CD14-positive monocyte (primary cell): Measurements from ENCODE around the gene MACF1. TPM values are rescaled to one million over a fixed set of nuclear protein-coding genes. Genes with fewer than 3 reads are reported as not detected.
A peak's percentile ranks its signal among the peaks of the same experiment; 100 is the strongest.

ENCODE experiments used
- DNase-seq, 3 donors: peaks; one replicate each; pipeline ENCODE4 v3.0.0-alpha.2; 2011 to 2022
- H2AFZ ChIP-seq: 2 replicates; pipeline ENCODE4 v1.6.0; 2012; ENCODE audit warnings: mild to moderate bottlenecking, low read depth, low read length, inconsistent platforms; ENCODE audit not compliant: insufficient read depth, poor library complexity, severe bottlenecking
- H3K27ac ChIP-seq, 2 donors: 1 replicate in 1 of 2; 2 replicates in 1 of 2; pipeline ENCODE4 v1.5.1; 2012 to 2013; ENCODE audit warnings: low read length in 2 of 2, control low read depth in 1 of 2, inconsistent platforms in 1 of 2, low read depth in 1 of 2, mild to moderate bottlenecking in 1 of 2
- H3K27me3 ChIP-seq, 2 donors: one replicate each; pipeline versions ENCODE4 v1.6.0 to v1.6.1; 2011 to 2013; ENCODE audit warnings: low read length in 2 of 2; ENCODE audit not compliant: control insufficient read depth in 2 of 2, insufficient read depth in 2 of 2
- H3K36me3 ChIP-seq, 2 donors: replicated peaks in 1 of 2; 1 replicate in 1 of 2; 2 replicates in 1 of 2; pipeline versions ENCODE4 v1.5.1 to v1.6.1; 2012 to 2013; ENCODE audit warnings: low read length in 2 of 2, control low read depth in 1 of 2, inconsistent platforms in 1 of 2, mild to moderate bottlenecking in 1 of 2; ENCODE audit not compliant: insufficient read depth in 2 of 2, control insufficient read depth in 1 of 2
- H3K4me1 ChIP-seq, 2 donors: 1 replicate in 1 of 2; 2 replicates in 1 of 2; pipeline versions ENCODE4 v1.5.1 to v1.6.1; 2012 to 2013; ENCODE audit warnings: low read length in 2 of 2, control low read depth in 1 of 2, inconsistent platforms in 1 of 2, mild to moderate bottlenecking in 1 of 2, moderate library complexity in 1 of 2; ENCODE audit not compliant: insufficient read depth in 2 of 2, control insufficient read depth in 1 of 2
- H3K4me2 ChIP-seq: replicated peaks from 2 replicates; pipeline ENCODE3; 2012; ENCODE audit warnings: low read length, moderate library complexity, mild to moderate bottlenecking; ENCODE audit not compliant: poor library complexity, severe bottlenecking; ENCODE audit errors: extremely low read depth
- H3K4me3 ChIP-seq, 3 experiments: fragments of 200-600 bp in 1 of 3; sonication (generic) in 1 of 3; replicated peaks in 1 of 3; 1 replicate in 2 of 3; 2 replicates in 1 of 3; pipeline ENCODE4 v1.5.1; 2011 to 2013; ENCODE audit warnings: low read length in 3 of 3, mild to moderate bottlenecking in 3 of 3, control low read depth in 2 of 3, low read depth in 2 of 3, inconsistent platforms in 1 of 3, moderate library complexity in 1 of 3
- H3K79me2 ChIP-seq: 2 replicates; pipeline ENCODE4 v1.6.0; 2012; ENCODE audit warnings: mild to moderate bottlenecking, control low read depth, inconsistent platforms, low read length, moderate library complexity; ENCODE audit not compliant: insufficient read depth
- H3K9ac ChIP-seq: 2 replicates; pipeline ENCODE4 v1.6.0; 2017; ENCODE audit warnings: low read length, mild to moderate bottlenecking; ENCODE audit not compliant: insufficient read depth, poor library complexity, severe bottlenecking
- H3K9me3 ChIP-seq, 2 donors: replicated peaks in 1 of 2; 1 replicate in 1 of 2; 2 replicates in 1 of 2; pipeline versions ENCODE4 v1.5.1 to v1.6.1; 2012 to 2013; ENCODE audit warnings: low read length in 2 of 2, control low read depth in 1 of 2; ENCODE audit not compliant: control insufficient read depth in 1 of 2, insufficient read depth in 1 of 2
- H4K20me1 ChIP-seq: 2 replicates; pipeline ENCODE4 v1.6.0; 2012; ENCODE audit warnings: mild to moderate bottlenecking, low read length, control low read depth, moderate library complexity; ENCODE audit not compliant: insufficient read depth
- H3K27ac Mint-ChIP-seq, 7 donors: one replicate each; pipeline ENCODE4 v1.8.0; 2020; ENCODE audit warnings: mild to moderate bottlenecking in 7 of 7, mixed read lengths in 7 of 7, moderate library complexity in 6 of 7, inconsistent platforms in 2 of 7
- H3K27me3 Mint-ChIP-seq, 3 donors: one replicate each; pipeline ENCODE4 v1.8.0; 2021 to 2022; ENCODE audit warnings: low read depth in 3 of 3, mild to moderate bottlenecking in 3 of 3, mixed read lengths in 3 of 3, moderate library complexity in 3 of 3, inconsistent platforms in 1 of 3
- H3K36me3 Mint-ChIP-seq, 2 donors: one replicate each; pipeline ENCODE4 v1.8.0; 2020; ENCODE audit warnings: mixed read lengths in 2 of 2, inconsistent platforms in 1 of 2, mild to moderate bottlenecking in 1 of 2
- H3K4me1 Mint-ChIP-seq: one replicate; pipeline ENCODE4 v1.8.0; 2020; ENCODE audit warnings: mild to moderate bottlenecking, mixed read lengths
- H3K4me3 Mint-ChIP-seq, 2 donors: one replicate each; pipeline ENCODE4 v1.8.0; 2020; ENCODE audit warnings: mild to moderate bottlenecking in 2 of 2, mixed read lengths in 2 of 2, moderate library complexity in 1 of 2
- H3K9me3 Mint-ChIP-seq, 7 donors: one replicate each; pipeline ENCODE4 v1.8.0; 2020 to 2022; ENCODE audit warnings: mixed read lengths in 7 of 7, mild to moderate bottlenecking in 6 of 7, moderate library complexity in 6 of 7, inconsistent platforms in 2 of 7
- WGBS: methylation state at CpG from one replicate; pipeline ENCODE4 v1.1.5; 2013; ENCODE audit warnings: missing lambda C conversion rate; ENCODE audit not compliant: insufficient coverage; 5-methylcytosine and 5-hydroxymethylcytosine counted together
- intact Hi-C, 2 donors: fragments of 100-400 bp; cut with micrococcal nuclease; formaldehyde crosslinking; loops; one replicate each; pipeline versions ENCODE4 v1.15.0 to v1.15.1; 2023
- polyA plus RNA-seq, 3 donors: library from polyadenylated mRNA; depleted of rRNA in 1 of 3; unstranded in 2 of 3; stranded (reverse) in 1 of 3; fragments of 300-500 nt in 2 of 3; fragments of >200 nt in 1 of 3; fragmentation: Illumina TruSeq in 2 of 3; gene quantifications; 1 replicate in 2 of 3; 2 replicates in 1 of 3; pipeline ENCODE4 v1.2.3, GENCODE V29; 2012 to 2021
- TF ChIP-seq, protein P1 (sequence below): fragments of 200-600 bp; IDR thresholded peaks from one replicate; pipeline ENCODE4 v1.8.0; 2022; ENCODE audit warnings: antibody characterized with exemption, mild to moderate bottlenecking

Gene MACF1
- polyA plus RNA-seq, 3 donors, result 3.4 to 36.8 (median 4.5) TPM

DNA sequence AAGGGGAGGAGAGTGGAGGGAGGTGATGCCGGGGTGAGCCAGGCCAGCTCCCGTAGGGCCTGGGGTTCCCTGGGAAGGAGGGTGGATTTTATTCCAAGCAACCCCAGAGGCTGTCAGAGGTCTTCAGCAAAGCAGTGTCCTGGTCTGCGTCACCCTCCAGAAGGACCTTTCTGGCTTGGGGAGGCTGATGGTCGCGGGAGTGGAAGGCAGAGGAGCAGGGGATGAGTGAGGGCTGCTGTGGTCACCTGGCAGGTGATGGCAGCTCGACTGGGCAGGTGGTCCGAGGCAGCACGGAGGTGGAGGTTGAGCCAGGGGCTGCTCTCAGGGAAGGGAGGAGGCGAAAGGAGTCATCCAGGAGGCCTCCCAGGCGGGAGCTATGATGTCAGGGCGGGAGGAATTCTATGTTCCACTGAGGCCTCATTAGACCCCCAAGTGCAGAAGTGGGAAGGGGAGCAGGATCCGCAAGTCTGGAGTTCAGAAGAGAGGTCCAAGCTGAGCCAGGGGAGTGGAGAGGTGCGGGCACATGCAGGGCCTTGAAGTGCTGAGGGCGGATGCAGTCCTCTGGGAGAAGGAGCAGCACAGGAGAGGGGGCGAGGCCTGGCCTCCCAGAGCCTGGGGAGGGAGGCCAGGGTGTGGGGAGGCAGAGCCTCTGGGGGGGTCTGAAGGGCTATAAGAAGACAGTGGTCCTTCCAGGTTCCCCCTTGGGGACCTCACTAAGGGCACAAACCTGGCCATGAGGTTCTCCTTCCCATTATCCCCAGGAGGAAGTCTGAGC is 320.3 kb downstream of the MACF1 start:
- H3K4me1 ChIP-seq, result peaks cover 0 to under 1% of the 10 kb centered on the region in 2 donors
- H3K4me1 Mint-ChIP-seq, result peaks cover 2% of the 10 kb centered on the region
- H3K27me3 Mint-ChIP-seq, result peaks cover 0 to 4% (median 2%) of the 10 kb centered on the region in 3 donors
- H3K9me3 Mint-ChIP-seq, result no peaks in the 10 kb centered on the region
- H2AFZ ChIP-seq, result no peak overlapping the region
- no peaks in the 10 kb centered on the region for H3K27me3 ChIP-seq
- no peak overlapping the region for H3K27ac ChIP-seq
- WGBS, result 94% methylated on average over 12 of the region's 15 CpGs
- H3K79me2 ChIP-seq, result no peaks in the 10 kb centered on the region
- H3K9ac ChIP-seq, result no peak overlapping the region
- no peaks in the 10 kb centered on the region for H3K9me3 ChIP-seq
- intact Hi-C loops, result no loop called here
- TF ChIP-seq, protein P1, sequence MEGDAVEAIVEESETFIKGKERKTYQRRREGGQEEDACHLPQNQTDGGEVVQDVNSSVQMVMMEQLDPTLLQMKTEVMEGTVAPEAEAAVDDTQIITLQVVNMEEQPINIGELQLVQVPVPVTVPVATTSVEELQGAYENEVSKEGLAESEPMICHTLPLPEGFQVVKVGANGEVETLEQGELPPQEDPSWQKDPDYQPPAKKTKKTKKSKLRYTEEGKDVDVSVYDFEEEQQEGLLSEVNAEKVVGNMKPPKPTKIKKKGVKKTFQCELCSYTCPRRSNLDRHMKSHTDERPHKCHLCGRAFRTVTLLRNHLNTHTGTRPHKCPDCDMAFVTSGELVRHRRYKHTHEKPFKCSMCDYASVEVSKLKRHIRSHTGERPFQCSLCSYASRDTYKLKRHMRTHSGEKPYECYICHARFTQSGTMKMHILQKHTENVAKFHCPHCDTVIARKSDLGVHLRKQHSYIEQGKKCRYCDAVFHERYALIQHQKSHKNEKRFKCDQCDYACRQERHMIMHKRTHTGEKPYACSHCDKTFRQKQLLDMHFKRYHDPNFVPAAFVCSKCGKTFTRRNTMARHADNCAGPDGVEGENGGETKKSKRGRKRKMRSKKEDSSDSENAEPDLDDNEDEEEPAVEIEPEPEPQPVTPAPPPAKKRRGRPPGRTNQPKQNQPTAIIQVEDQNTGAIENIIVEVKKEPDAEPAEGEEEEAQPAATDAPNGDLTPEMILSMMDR, result no peak
- peaks cover 17 to 36% of the 10 kb centered on the region in 2 donors for H3K36me3 Mint-ChIP-seq
- no peak overlapping the region for H3K4me2 ChIP-seq
- no peak overlapping the region for H3K4me3 ChIP-seq
- no peak overlapping the region for H3K27ac Mint-ChIP-seq
- no peak overlapping the region for H3K4me3 Mint-ChIP-seq
- no peak for DNase-seq
- H4K20me1 ChIP-seq, result no peaks in the 10 kb centered on the region
- peaks cover 16 to 24% of the 10 kb centered on the region in 2 donors for H3K36me3 ChIP-seq

DNA sequence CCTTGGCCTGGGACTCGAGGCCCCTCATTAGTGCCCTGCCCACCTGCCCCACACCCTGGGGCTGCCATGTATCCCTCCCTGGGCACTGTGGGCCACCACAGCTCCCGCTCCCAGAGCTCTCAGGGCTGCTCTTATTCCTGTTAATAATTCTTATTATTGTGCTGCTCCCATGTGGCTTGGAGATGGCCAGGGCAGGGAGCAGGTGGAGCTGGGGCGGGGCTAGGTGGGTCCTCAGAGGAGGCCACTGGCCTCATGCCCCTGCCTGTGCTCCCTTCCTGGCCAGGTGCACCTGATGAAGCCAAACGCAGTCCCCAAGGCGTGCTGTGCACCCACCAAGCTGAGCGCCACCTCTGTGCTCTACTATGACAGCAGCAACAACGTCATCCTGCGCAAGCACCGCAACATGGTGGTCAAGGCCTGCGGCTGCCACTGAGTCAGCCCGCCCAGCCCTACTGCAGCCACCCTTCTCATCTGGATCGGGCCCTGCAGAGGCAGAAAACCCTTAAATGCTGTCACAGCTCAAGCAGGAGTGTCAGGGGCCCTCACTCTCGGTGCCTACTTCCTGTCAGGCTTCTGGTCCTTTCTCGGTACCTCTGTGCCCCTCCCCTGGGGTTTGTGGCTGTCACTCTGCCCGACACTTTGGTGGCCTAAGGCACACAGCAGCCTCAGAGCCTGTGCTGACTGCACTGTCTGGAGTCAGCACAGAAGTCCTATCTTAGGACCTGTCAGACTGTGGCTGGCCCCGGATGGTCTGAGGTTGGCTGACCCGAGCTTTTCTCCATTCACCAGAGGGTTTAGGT is 321.1 kb downstream of the MACF1 start:
- 74% methylated on average over 13 of the region's 17 CpGs for WGBS
- Mint-ChIP-seq H3K27ac (peak overlapping the region in 1 of 7 donors; percentile 53), H3K4me3 (no peak overlapping the region), H3K27me3 (peaks cover 0 to 4% (median 2%) of the 10 kb centered on the region in 3 donors), H3K9me3 (no peaks in the 10 kb centered on the region), H3K4me1 (peaks cover 9% of the 10 kb centered on the region), H3K36me3 (peaks cover 18 to 36% of the 10 kb centered on the region in 2 donors)
- no peak for DNase-seq
- TF ChIP-seq, protein P1, result no peak
- H3K9me3 ChIP-seq, result no peaks in the 10 kb centered on the region
- no peak overlapping the region for H3K4me2 ChIP-seq
- H3K4me1 ChIP-seq, result peaks cover 6 to 9% of the 10 kb centered on the region in 2 donors
- no peak overlapping the region for H3K9ac ChIP-seq
- no peaks in the 10 kb centered on the region for H3K79me2 ChIP-seq
- no peak overlapping the region for H3K27ac ChIP-seq
- no peak overlapping the region for H3K4me3 ChIP-seq
- H3K36me3 ChIP-seq, result peaks cover 16 to 24% of the 10 kb centered on the region in 2 donors
- no peak overlapping the region for H2AFZ ChIP-seq
- intact Hi-C loops, result no loop called here
- no peaks in the 10 kb centered on the region for H4K20me1 ChIP-seq
- no peaks in the 10 kb centered on the region for H3K27me3 ChIP-seq
